CD14-positive monocyte (primary cell): Measurements from ENCODE around the gene RAB11FIP3. TPM values are rescaled to one million over a fixed set of nuclear protein-coding genes. Genes with fewer than 3 reads are reported as not detected.

ENCODE experiments used
- DNase-seq, 3 donors: peaks; one replicate each; pipeline ENCODE4 v3.0.0-alpha.2; 2011 to 2022
- H2AFZ ChIP-seq: 2 replicates; pipeline ENCODE4 v1.6.0; 2012; ENCODE audit warnings: mild to moderate bottlenecking, low read depth, low read length, inconsistent platforms; ENCODE audit not compliant: insufficient read depth, poor library complexity, severe bottlenecking
- H3K27ac ChIP-seq, 2 donors: 1 replicate in 1 of 2; 2 replicates in 1 of 2; pipeline ENCODE4 v1.5.1; 2012 to 2013; ENCODE audit warnings: low read length in 2 of 2, control low read depth in 1 of 2, inconsistent platforms in 1 of 2, low read depth in 1 of 2, mild to moderate bottlenecking in 1 of 2
- H3K27me3 ChIP-seq, 2 donors: one replicate each; pipeline versions ENCODE4 v1.6.0 to v1.6.1; 2011 to 2013; ENCODE audit warnings: low read length in 2 of 2; ENCODE audit not compliant: control insufficient read depth in 2 of 2, insufficient read depth in 2 of 2
- H3K36me3 ChIP-seq, 2 donors: replicated peaks in 1 of 2; 1 replicate in 1 of 2; 2 replicates in 1 of 2; pipeline versions ENCODE4 v1.5.1 to v1.6.1; 2012 to 2013; ENCODE audit warnings: low read length in 2 of 2, control low read depth in 1 of 2, inconsistent platforms in 1 of 2, mild to moderate bottlenecking in 1 of 2; ENCODE audit not compliant: insufficient read depth in 2 of 2, control insufficient read depth in 1 of 2
- H3K4me1 ChIP-seq, 2 donors: 1 replicate in 1 of 2; 2 replicates in 1 of 2; pipeline versions ENCODE4 v1.5.1 to v1.6.1; 2012 to 2013; ENCODE audit warnings: low read length in 2 of 2, control low read depth in 1 of 2, inconsistent platforms in 1 of 2, mild to moderate bottlenecking in 1 of 2, moderate library complexity in 1 of 2; ENCODE audit not compliant: insufficient read depth in 2 of 2, control insufficient read depth in 1 of 2
- H3K4me2 ChIP-seq: replicated peaks from 2 replicates; pipeline ENCODE3; 2012; ENCODE audit warnings: low read length, moderate library complexity, mild to moderate bottlenecking; ENCODE audit not compliant: poor library complexity, severe bottlenecking; ENCODE audit errors: extremely low read depth
- H3K4me3 ChIP-seq, 3 experiments: fragments of 200-600 bp in 1 of 3; sonication (generic) in 1 of 3; replicated peaks in 1 of 3; 1 replicate in 2 of 3; 2 replicates in 1 of 3; pipeline ENCODE4 v1.5.1; 2011 to 2013; ENCODE audit warnings: low read length in 3 of 3, mild to moderate bottlenecking in 3 of 3, control low read depth in 2 of 3, low read depth in 2 of 3, inconsistent platforms in 1 of 3, moderate library complexity in 1 of 3
- H3K79me2 ChIP-seq: 2 replicates; pipeline ENCODE4 v1.6.0; 2012; ENCODE audit warnings: mild to moderate bottlenecking, control low read depth, inconsistent platforms, low read length, moderate library complexity; ENCODE audit not compliant: insufficient read depth
- H3K9ac ChIP-seq: 2 replicates; pipeline ENCODE4 v1.6.0; 2017; ENCODE audit warnings: low read length, mild to moderate bottlenecking; ENCODE audit not compliant: insufficient read depth, poor library complexity, severe bottlenecking
- H3K9me3 ChIP-seq, 2 donors: replicated peaks in 1 of 2; 1 replicate in 1 of 2; 2 replicates in 1 of 2; pipeline versions ENCODE4 v1.5.1 to v1.6.1; 2012 to 2013; ENCODE audit warnings: low read length in 2 of 2, control low read depth in 1 of 2; ENCODE audit not compliant: control insufficient read depth in 1 of 2, insufficient read depth in 1 of 2
- H4K20me1 ChIP-seq: 2 replicates; pipeline ENCODE4 v1.6.0; 2012; ENCODE audit warnings: mild to moderate bottlenecking, low read length, control low read depth, moderate library complexity; ENCODE audit not compliant: insufficient read depth
- H3K27ac Mint-ChIP-seq, 7 donors: one replicate each; pipeline ENCODE4 v1.8.0; 2020; ENCODE audit warnings: mild to moderate bottlenecking in 7 of 7, mixed read lengths in 7 of 7, moderate library complexity in 6 of 7, inconsistent platforms in 2 of 7
- H3K27me3 Mint-ChIP-seq, 3 donors: one replicate each; pipeline ENCODE4 v1.8.0; 2021 to 2022; ENCODE audit warnings: low read depth in 3 of 3, mild to moderate bottlenecking in 3 of 3, mixed read lengths in 3 of 3, moderate library complexity in 3 of 3, inconsistent platforms in 1 of 3
- H3K36me3 Mint-ChIP-seq, 2 donors: one replicate each; pipeline ENCODE4 v1.8.0; 2020; ENCODE audit warnings: mixed read lengths in 2 of 2, inconsistent platforms in 1 of 2, mild to moderate bottlenecking in 1 of 2
- H3K4me1 Mint-ChIP-seq: one replicate; pipeline ENCODE4 v1.8.0; 2020; ENCODE audit warnings: mild to moderate bottlenecking, mixed read lengths
- H3K4me3 Mint-ChIP-seq, 2 donors: one replicate each; pipeline ENCODE4 v1.8.0; 2020; ENCODE audit warnings: mild to moderate bottlenecking in 2 of 2, mixed read lengths in 2 of 2, moderate library complexity in 1 of 2
- H3K9me3 Mint-ChIP-seq, 7 donors: one replicate each; pipeline ENCODE4 v1.8.0; 2020 to 2022; ENCODE audit warnings: mixed read lengths in 7 of 7, mild to moderate bottlenecking in 6 of 7, moderate library complexity in 6 of 7, inconsistent platforms in 2 of 7
- CTCF ChIP-seq: fragments of 200-600 bp; IDR thresholded peaks from one replicate; pipeline ENCODE4 v1.8.0; 2022; ENCODE audit warnings: antibody characterized with exemption, mild to moderate bottlenecking
- WGBS: methylation state at CpG from one replicate; pipeline ENCODE4 v1.1.5; 2013; ENCODE audit warnings: missing lambda C conversion rate; ENCODE audit not compliant: insufficient coverage; 5-methylcytosine and 5-hydroxymethylcytosine counted together
- intact Hi-C, 2 donors: fragments of 100-400 bp; cut with micrococcal nuclease; formaldehyde crosslinking; loops; one replicate each; pipeline versions ENCODE4 v1.15.0 to v1.15.1; 2023
- polyA plus RNA-seq, 3 donors: library from polyadenylated mRNA; depleted of rRNA in 1 of 3; unstranded in 2 of 3; stranded (reverse) in 1 of 3; fragments of 300-500 nt in 2 of 3; fragments of >200 nt in 1 of 3; fragmentation: Illumina TruSeq in 2 of 3; gene quantifications; 1 replicate in 2 of 3; 2 replicates in 1 of 3; pipeline ENCODE4 v1.2.3, GENCODE V29; 2012 to 2021

RAB11FIP3 gene
- polyA plus RNA-seq, 3 donors: 0.37 to 7.5 (median 0.49) TPM

- H4K20me1 ChIP-seq: no peaks in the 10 kb centered on the region
- peaks cover 0 to 3% (median 0%) of the 10 kb centered on the region in 7 donors for H3K9me3 Mint-ChIP-seq
- no peak overlapping the region for H2AFZ ChIP-seq
- H3K79me2 ChIP-seq: no peaks in the 10 kb centered on the region
- peaks cover 16 to 37% (median 31%) of the 10 kb centered on the region in 3 donors for H3K27me3 Mint-ChIP-seq
- peaks cover 3 to 9% of the 10 kb centered on the region in 2 donors for H3K36me3 Mint-ChIP-seq
- peaks cover 6 to 25% of the 10 kb centered on the region in 2 donors for H3K36me3 ChIP-seq
- intact Hi-C loops: no loop called here
- H3K4me3 Mint-ChIP-seq: no peak overlapping the region
- no peak overlapping the region for H3K27ac ChIP-seq
- H3K27ac Mint-ChIP-seq: no peak overlapping the region
- TF ChIP-seq CTCF: no peak
- no peak overlapping the region for H3K4me3 ChIP-seq
- no peaks in the 10 kb centered on the region for H3K4me1 Mint-ChIP-seq
- H3K27me3 ChIP-seq: peaks cover 7 to 28% of the 10 kb centered on the region in 2 donors
- no peaks in the 10 kb centered on the region for H3K4me1 ChIP-seq
- H3K9ac ChIP-seq: no peak overlapping the region
- no peak for DNase-seq
- 91% methylated on average over 28 of the region's 32 CpGs for WGBS
- H3K9me3 ChIP-seq: no peaks in the 10 kb centered on the region
- no peak overlapping the region for H3K4me2 ChIP-seq
Observed at GRCh38 chr16:556474-557173, 131.2 kb downstream of the RAB11FIP3 start.

- H3K27ac ChIP-seq: no peak overlapping the region
- peaks cover 21 to 46% (median 41%) of the 10 kb centered on the region in 3 donors for H3K27me3 Mint-ChIP-seq
- H3K4me3 Mint-ChIP-seq: peak overlapping the region in 1 of 2 donors; percentile 51
- no peak overlapping the region for H3K27ac Mint-ChIP-seq
- no peaks in the 10 kb centered on the region for H3K4me1 ChIP-seq
- H3K79me2 ChIP-seq: no peaks in the 10 kb centered on the region
- H3K9ac ChIP-seq: no peak overlapping the region
- H3K9me3 ChIP-seq: no peaks in the 10 kb centered on the region
- peaks cover 3 to 15% of the 10 kb centered on the region in 2 donors for H3K36me3 ChIP-seq
- intact Hi-C loops: no loop called here
- H3K36me3 Mint-ChIP-seq: peaks cover 2 to 5% of the 10 kb centered on the region in 2 donors
- H3K4me2 ChIP-seq: no peak overlapping the region
- no peak overlapping the region for H2AFZ ChIP-seq
- no peaks in the 10 kb centered on the region for H3K4me1 Mint-ChIP-seq
- peaks cover 0 to 3% (median 1%) of the 10 kb centered on the region in 7 donors for H3K9me3 Mint-ChIP-seq
- H3K4me3 ChIP-seq: no peak overlapping the region
- peaks cover 7 to 31% of the 10 kb centered on the region in 2 donors for H3K27me3 ChIP-seq
- 80% methylated on average over 21 of the region's 23 CpGs for WGBS
- H4K20me1 ChIP-seq: no peaks in the 10 kb centered on the region
- no peak for TF ChIP-seq CTCF
- no peak for DNase-seq
Observed at GRCh38 chr16:557463-558297, 132.2 kb downstream of the RAB11FIP3 start.
